K562 (cell line): ENCODE measurements around the gene RPS19.

ENCODE experiments used
- E2F8 ChIP-seq: fragments of 450-650 bp; IDR thresholded peaks from 2 replicates; pipeline ENCODE4 v1.7.1; 2018; ENCODE audit warnings: mild to moderate bottlenecking, low read depth; ENCODE audit not compliant: partially characterized antibody
- FOXK1 ChIP-seq: sonication (generic); formaldehyde crosslinking; IDR thresholded peaks from 2 replicates; pipeline ENCODE4 v1.8.0; 2022; ENCODE audit warnings: missing genetic modification reagents, mild to moderate bottlenecking, borderline replicate concordance
- KAT2B ChIP-seq: IDR thresholded peaks from one replicate; pipeline ENCODE4 v1.6.1; 2012; ENCODE audit warnings: low read depth, mild to moderate bottlenecking, control low read depth, inconsistent platforms, low read length, moderate library complexity
- KAT7 ChIP-seq: sonication (generic); formaldehyde crosslinking; IDR thresholded peaks from 2 replicates; pipeline ENCODE4 v1.8.0; 2022; ENCODE audit warnings: missing genetic modification reagents, mild to moderate bottlenecking, borderline replicate concordance
- NFIC ChIP-seq: fragments of 450-650 bp; IDR thresholded peaks from 2 replicates; pipeline ENCODE4 v1.6.1; 2017; ENCODE audit warnings: mild to moderate bottlenecking, inconsistent platforms
- RBM14 ChIP-seq: fragments of 200-400 bp; formaldehyde crosslinking; IDR thresholded peaks from 2 replicates; pipeline ENCODE4 v1.6.1; 2018; ENCODE audit warnings: low read depth, mild to moderate bottlenecking, low read length, moderate library complexity, borderline replicate concordance; ENCODE audit not compliant: insufficient read depth
- SAFB2 ChIP-seq: fragments of 200-400 bp; formaldehyde crosslinking; IDR thresholded peaks from 2 replicates; pipeline ENCODE4 v1.6.1; 2018; ENCODE audit warnings: borderline replicate concordance, low read length, low read depth, moderate library complexity; ENCODE audit not compliant: severe bottlenecking
- TAF1 ChIP-seq: IDR thresholded peaks from 2 replicates; pipeline ENCODE4 v1.6.1; 2011; ENCODE audit warnings: mild to moderate bottlenecking, low read length, moderate library complexity; ENCODE audit not compliant: insufficient read depth, control insufficient read depth, severe bottlenecking; ENCODE audit errors: extremely low read depth
- TOE1 ChIP-seq, 2 experiments: fragments of 450-650 bp in 1 of 2; sonication (generic) in 1 of 2; formaldehyde crosslinking in 1 of 2; IDR thresholded peaks; 2 replicates each; pipeline versions ENCODE4 v1.7.1 to v1.8.0; 2016 to 2022; ENCODE audit warnings: borderline replicate concordance in 2 of 2, mild to moderate bottlenecking in 2 of 2, antibody characterized with exemption in 1 of 2, inconsistent platforms in 1 of 2, low read depth in 1 of 2, missing genetic modification reagents in 1 of 2, moderate library complexity in 1 of 2
- ZC3H11A ChIP-seq: IDR thresholded peaks from 2 replicates; pipeline ENCODE4 v1.6.1; 2012; ENCODE audit warnings: low read depth, low read length, improper control_type of control experiment
- TF ChIP-seq, protein P1 (sequence below), 3 experiments: IDR thresholded peaks in 2 of 3; conservative IDR thresholded peaks in 1 of 3; 2 replicates each; pipeline ENCODE4 v1.5.1; 2011 to 2012; ENCODE audit warnings: low read length in 3 of 3, mild to moderate bottlenecking in 3 of 3, control low read depth in 2 of 3, improper control_type of control experiment in 1 of 3, inconsistent platforms in 1 of 3, low read depth in 1 of 3, mixed read lengths in 1 of 3, moderate library complexity in 1 of 3; ENCODE audit not compliant: insufficient read depth in 2 of 3
- TF ChIP-seq, protein P2 (sequence below): fragments of 250-450 bp; sonication (Bioruptor Pico); IDR thresholded peaks from 2 replicates; pipeline ENCODE4 v1.5.0; 2020; ENCODE audit warnings: mild to moderate bottlenecking

GRCh38 chr19:41901707-41902360 is 41.8 kb downstream of the RPS19 start:
- TF ChIP-seq, protein P1, sequence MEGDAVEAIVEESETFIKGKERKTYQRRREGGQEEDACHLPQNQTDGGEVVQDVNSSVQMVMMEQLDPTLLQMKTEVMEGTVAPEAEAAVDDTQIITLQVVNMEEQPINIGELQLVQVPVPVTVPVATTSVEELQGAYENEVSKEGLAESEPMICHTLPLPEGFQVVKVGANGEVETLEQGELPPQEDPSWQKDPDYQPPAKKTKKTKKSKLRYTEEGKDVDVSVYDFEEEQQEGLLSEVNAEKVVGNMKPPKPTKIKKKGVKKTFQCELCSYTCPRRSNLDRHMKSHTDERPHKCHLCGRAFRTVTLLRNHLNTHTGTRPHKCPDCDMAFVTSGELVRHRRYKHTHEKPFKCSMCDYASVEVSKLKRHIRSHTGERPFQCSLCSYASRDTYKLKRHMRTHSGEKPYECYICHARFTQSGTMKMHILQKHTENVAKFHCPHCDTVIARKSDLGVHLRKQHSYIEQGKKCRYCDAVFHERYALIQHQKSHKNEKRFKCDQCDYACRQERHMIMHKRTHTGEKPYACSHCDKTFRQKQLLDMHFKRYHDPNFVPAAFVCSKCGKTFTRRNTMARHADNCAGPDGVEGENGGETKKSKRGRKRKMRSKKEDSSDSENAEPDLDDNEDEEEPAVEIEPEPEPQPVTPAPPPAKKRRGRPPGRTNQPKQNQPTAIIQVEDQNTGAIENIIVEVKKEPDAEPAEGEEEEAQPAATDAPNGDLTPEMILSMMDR (IDR thresholded peaks at IDR 0.05 in 2 of 3, conservative IDR thresholded peaks at IDR 0.05 in 1 of 3; ENCODE audit: insufficient read depth in 2 of 3, low read depth in 1 of 3, low read length in 3 of 3) = no peak
- no peak for TF ChIP-seq KAT2B
- no peak for TF ChIP-seq TAF1
- TF ChIP-seq FOXK1 (CRISPR knock-in tag) = no peak
- TF ChIP-seq SAFB2 = no peak
- no peak for TF ChIP-seq RBM14
- TF ChIP-seq, protein P2, sequence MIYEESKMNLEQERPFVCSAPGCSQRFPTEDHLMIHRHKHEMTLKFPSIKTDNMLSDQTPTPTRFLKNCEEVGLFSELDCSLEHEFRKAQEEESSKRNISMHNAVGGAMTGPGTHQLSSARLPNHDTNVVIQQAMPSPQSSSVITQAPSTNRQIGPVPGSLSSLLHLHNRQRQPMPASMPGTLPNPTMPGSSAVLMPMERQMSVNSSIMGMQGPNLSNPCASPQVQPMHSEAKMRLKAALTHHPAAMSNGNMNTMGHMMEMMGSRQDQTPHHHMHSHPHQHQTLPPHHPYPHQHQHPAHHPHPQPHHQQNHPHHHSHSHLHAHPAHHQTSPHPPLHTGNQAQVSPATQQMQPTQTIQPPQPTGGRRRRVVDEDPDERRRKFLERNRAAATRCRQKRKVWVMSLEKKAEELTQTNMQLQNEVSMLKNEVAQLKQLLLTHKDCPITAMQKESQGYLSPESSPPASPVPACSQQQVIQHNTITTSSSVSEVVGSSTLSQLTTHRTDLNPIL (CRISPR knock-in tag) = no peak
- no peak for TF ChIP-seq TOE1 (IDR thresholded peaks at IDR 0.05; ENCODE audit: borderline replicate concordance)
- TF ChIP-seq TOE1 (CRISPR knock-in tag; IDR thresholded peaks at IDR 0.05; ENCODE audit: borderline replicate concordance, low read depth) = no peak
- TF ChIP-seq KAT7 = no peak
- TF ChIP-seq E2F8 = no peak
- no peak for TF ChIP-seq ZC3H11A
- TF ChIP-seq NFIC = no peak
